Breast epithelium (tissue), 4 donors: ENCODE results near the gene TRIP4. TPM values are rescaled to one million over a fixed set of nuclear protein-coding genes. Genes with fewer than 3 reads are reported as not detected.
"Not testable (repeated sequence)": the region's sequence is repeated elsewhere in the genome, so short reads cannot be mapped to it uniquely, and the experiment has no call there.

ENCODE experiments used
- DNase-seq, 2 donors: peaks; one replicate each; pipeline ENCODE4 v3.0.0-alpha.2; 2019; ENCODE audit warnings: low spot score in 2 of 2
- H3K27ac ChIP-seq, 2 donors: fragments of 200-600 bp; sonication (generic) in 1 of 2; one replicate each; pipeline ENCODE4 v1.5.1; 2016 to 2019; ENCODE audit warnings: mild to moderate bottlenecking in 1 of 2
- H3K27me3 ChIP-seq, 2 donors: fragments of 200-600 bp; sonication (generic) in 1 of 2; one replicate each; pipeline versions ENCODE4 v1.5.1 to v1.6.0; 2017 to 2019; ENCODE audit warnings: control low read depth in 1 of 2, mild to moderate bottlenecking in 1 of 2
- H3K36me3 ChIP-seq: fragments of 200-600 bp; one replicate; pipeline ENCODE4 v1.5.1; 2019
- H3K4me1 ChIP-seq, 2 donors: fragments of 200-600 bp; sonication (generic); one replicate each; pipeline ENCODE4 v1.5.1; 2016 to 2019; ENCODE audit warnings: control low read depth in 1 of 2
- H3K4me3 ChIP-seq, 3 donors: fragments of 200-600 bp; sonication (generic); 1 replicate in 2 of 3; 2 replicates in 1 of 3; pipeline ENCODE4 v1.5.1; 2016 to 2019; ENCODE audit warnings: mild to moderate bottlenecking in 3 of 3, moderate library complexity in 2 of 3
- H3K9me3 ChIP-seq, 2 donors: fragments of 200-600 bp; sonication (generic) in 1 of 2; one replicate each; pipeline ENCODE4 v1.5.1; 2016 to 2019; ENCODE audit warnings: control low read depth in 1 of 2
- POLR2A ChIP-seq: fragments of 450-650 bp; IDR thresholded peaks from one replicate; pipeline ENCODE4 v1.6.1; 2016; ENCODE audit warnings: antibody characterized with exemption, mild to moderate bottlenecking, moderate library complexity
- POLR2AphosphoS5 ChIP-seq, 3 donors: sonication (generic); formaldehyde crosslinking; IDR thresholded peaks; one replicate each; pipeline ENCODE4 v1.6.1; 2017; ENCODE audit warnings: antibody characterized with exemption in 3 of 3
- intact Hi-C: fragments of 100-400 bp; cut with DNase I; formaldehyde crosslinking; loops from one replicate; pipeline ENCODE4 v1.15.1; 2023; ENCODE audit warnings: low total_unique reads
- total RNA-seq, 3 donors: library from RNA; depleted of rRNA; stranded (reverse); fragments of >200 nt; gene quantifications; one replicate each; pipeline ENCODE4 v1.1.0, GENCODE V29; 2016
- TF ChIP-seq, protein P1 (sequence below), 3 donors: fragments of 450-650 bp; IDR thresholded peaks; one replicate each; pipeline ENCODE4 v1.5.1; 2016 to 2017; ENCODE audit warnings: antibody characterized with exemption in 3 of 3, mild to moderate bottlenecking in 3 of 3, moderate library complexity in 3 of 3

The TRIP4 gene
- total RNA-seq, 3 donors from 2014 or later = 11.8 to 17.1 (median 16.1) TPM

DNA sequence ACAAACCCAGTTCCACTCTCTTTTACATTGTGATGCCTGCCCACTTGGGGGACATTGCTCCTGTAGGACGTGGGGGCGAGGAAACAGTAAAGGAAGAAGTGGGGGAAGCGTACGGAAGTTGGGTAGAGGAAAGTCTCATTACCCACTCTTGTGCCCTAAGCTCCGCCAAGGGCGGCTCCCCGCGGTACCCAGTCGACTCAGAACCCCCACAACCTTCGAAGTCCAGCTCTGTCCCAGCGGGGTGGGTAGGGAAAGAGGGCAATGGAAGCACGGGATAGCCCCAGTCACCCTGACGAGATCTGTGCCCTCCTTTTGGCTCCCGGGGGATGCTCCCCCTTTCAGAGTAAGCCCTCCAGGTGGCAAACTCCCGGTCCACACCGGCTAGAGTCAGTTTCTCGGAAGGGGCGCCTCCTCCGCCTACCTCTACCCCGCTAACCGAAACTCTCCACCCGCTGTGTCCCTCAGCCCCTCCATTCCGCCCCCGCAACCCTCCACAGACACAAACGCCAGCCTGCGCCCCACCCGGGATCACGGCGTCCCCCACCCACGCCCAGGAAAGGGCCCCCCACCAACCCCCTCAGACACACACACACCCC lies 32.2 kb upstream of the TRIP4 start:
- H3K4me3 ChIP-seq = peak overlapping the region; percentile 95 to 97 (median 96)
- no peaks in the 10 kb centered on the region for H3K9me3 ChIP-seq
- H3K4me1 ChIP-seq = peaks cover 3 to 11% of the 10 kb centered on the region in 2 donors
- no peaks in the 10 kb centered on the region for H3K36me3 ChIP-seq
- intact Hi-C loops = no loop called here
- TF ChIP-seq POLR2AphosphoS5 (IDR thresholded peaks at IDR 0.05) = no peak
- no peak for DNase-seq
- no peaks in the 10 kb centered on the region for H3K27me3 ChIP-seq
- H3K27ac ChIP-seq = peak overlapping the region; percentile 80 to 84

DNA sequence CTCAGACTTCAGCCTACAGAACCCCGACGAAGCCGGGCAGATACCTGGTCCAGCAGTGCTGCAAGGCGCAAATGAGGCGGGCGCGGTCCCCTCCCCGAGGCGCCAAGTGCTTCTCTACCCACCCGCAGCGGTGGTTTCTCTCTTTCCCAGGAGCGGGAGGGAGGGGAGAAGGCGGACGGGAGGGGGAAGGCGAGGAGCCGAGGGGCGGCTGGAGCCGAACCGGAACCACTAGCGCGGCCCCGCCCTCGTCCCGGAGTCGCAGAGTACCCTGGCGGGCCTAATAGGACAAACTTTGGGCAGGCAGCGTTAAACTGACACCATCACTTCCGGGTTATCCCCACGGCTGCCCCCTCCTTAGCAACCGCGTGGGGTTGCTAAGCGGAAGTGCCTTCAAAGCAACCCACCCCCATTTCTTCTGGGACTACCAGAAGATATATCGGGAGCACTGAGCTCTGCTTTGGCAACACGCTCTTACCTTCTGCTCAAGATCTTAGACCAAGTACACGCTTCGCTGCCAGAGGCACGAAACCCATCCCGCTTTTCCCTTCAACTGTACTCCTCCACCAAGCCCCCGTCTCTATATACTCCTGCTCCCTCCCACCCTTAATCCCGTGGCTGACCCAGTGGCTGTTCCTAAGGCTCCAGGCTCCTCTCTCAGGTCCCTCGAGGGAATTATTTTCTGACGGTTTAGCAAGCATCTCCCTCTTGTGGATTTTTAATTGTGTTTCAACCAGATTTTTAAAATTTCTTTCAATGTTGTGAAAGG lies 31.5 kb upstream of the TRIP4 start, which contains the start of gene CSNK1G1:
CSNK1G1 (minus strand) TSS at position 230 of the 766 bp plus-strand sequence. CDS start 55,674 bp downstream, outside the sequence.
- H3K4me1 ChIP-seq = peaks cover 3 to 11% of the 10 kb centered on the region in 2 donors
- no peaks in the 10 kb centered on the region for H3K9me3 ChIP-seq
- peak; percentile 90 to 91 for DNase-seq
- no peaks in the 10 kb centered on the region for H3K27me3 ChIP-seq
- intact Hi-C loops = no loop called here
- TF ChIP-seq POLR2AphosphoS5 (IDR thresholded peaks at IDR 0.05) (peak; percentile 55 to 84 (median 57)), POLR2A (no peak)
- TF ChIP-seq, protein P1, sequence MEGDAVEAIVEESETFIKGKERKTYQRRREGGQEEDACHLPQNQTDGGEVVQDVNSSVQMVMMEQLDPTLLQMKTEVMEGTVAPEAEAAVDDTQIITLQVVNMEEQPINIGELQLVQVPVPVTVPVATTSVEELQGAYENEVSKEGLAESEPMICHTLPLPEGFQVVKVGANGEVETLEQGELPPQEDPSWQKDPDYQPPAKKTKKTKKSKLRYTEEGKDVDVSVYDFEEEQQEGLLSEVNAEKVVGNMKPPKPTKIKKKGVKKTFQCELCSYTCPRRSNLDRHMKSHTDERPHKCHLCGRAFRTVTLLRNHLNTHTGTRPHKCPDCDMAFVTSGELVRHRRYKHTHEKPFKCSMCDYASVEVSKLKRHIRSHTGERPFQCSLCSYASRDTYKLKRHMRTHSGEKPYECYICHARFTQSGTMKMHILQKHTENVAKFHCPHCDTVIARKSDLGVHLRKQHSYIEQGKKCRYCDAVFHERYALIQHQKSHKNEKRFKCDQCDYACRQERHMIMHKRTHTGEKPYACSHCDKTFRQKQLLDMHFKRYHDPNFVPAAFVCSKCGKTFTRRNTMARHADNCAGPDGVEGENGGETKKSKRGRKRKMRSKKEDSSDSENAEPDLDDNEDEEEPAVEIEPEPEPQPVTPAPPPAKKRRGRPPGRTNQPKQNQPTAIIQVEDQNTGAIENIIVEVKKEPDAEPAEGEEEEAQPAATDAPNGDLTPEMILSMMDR (IDR thresholded peaks at IDR 0.05) = peak in 2 of 3 donors; percentile 40 to 48
- H3K27ac ChIP-seq = peak within 1 kb of the TSS; percentile 80 to 84
- H3K4me3 ChIP-seq = peak within 1 kb of the TSS; percentile 95 to 97 (median 96)
- H3K36me3 ChIP-seq = no peaks in the 10 kb centered on the region

DNA sequence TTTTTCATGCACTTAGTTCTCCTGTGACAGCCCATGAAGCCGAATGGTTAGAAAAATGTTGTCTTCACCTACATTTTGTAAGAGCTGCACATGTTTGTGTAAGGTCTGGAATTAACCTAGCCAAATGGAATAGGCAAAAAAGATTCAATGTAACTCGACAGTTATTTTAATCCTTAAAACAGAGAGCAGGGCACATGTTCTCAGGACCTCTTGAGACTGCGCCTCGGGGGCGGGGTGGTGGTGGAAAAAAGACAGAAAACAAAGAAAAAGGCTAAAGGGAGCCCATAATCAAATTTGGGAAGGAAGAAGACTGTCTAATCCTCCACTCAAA lies 31.0 kb upstream of the TRIP4 start:
- no peak for TF ChIP-seq POLR2A
- TF ChIP-seq POLR2AphosphoS5 (IDR thresholded peaks at IDR 0.05) = no peak
- TF ChIP-seq, protein P1 (IDR thresholded peaks at IDR 0.05) = peak in 1 of 3 donors; percentile 4
- peak overlapping the region in 1 of 2 donors; percentile 80 for H3K27ac ChIP-seq
- H3K36me3 ChIP-seq = no peaks in the 10 kb centered on the region
- intact Hi-C loops = no loop called here
- H3K9me3 ChIP-seq = no peaks in the 10 kb centered on the region
- no peak for DNase-seq
- peak overlapping the region; percentile 95 to 97 (median 96) for H3K4me3 ChIP-seq
- H3K4me1 ChIP-seq = peaks cover 3 to 11% of the 10 kb centered on the region in 2 donors
- H3K27me3 ChIP-seq = no peaks in the 10 kb centered on the region

DNA sequence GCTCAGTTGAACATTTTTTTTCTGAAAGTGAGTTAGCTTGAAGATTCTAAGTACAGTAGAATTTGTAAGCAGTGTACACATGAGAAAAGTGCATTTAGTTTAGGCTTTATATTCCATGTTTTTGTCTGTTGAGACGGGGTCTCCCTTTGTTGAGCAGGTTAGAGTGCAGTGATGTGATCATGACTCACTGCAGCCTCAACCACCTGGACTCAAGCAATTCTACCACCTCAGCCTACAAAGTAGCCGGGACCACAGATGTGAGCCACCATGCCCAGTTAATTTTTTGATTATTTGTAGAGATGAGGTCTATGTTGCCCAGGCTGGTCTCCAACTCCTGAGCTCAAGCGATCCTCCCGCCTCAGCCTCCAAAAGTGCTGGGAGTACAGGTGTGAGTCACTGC lies 26.4 kb upstream of the TRIP4 start:
- Histone ChIP-seq H3K27ac (no peak overlapping the region), H3K9me3 (no peaks in the 10 kb centered on the region), H3K36me3 (no peaks in the 10 kb centered on the region), H3K4me1 (no peaks in the 10 kb centered on the region), H3K4me3 (no peak overlapping the region), H3K27me3 (no peaks in the 10 kb centered on the region)
- no peak for DNase-seq
- TF ChIP-seq POLR2AphosphoS5 (IDR thresholded peaks at IDR 0.05) (no peak), POLR2A (no peak)
- TF ChIP-seq, protein P1 (IDR thresholded peaks at IDR 0.05) = no peak
- intact Hi-C loops = no loop called here

DNA sequence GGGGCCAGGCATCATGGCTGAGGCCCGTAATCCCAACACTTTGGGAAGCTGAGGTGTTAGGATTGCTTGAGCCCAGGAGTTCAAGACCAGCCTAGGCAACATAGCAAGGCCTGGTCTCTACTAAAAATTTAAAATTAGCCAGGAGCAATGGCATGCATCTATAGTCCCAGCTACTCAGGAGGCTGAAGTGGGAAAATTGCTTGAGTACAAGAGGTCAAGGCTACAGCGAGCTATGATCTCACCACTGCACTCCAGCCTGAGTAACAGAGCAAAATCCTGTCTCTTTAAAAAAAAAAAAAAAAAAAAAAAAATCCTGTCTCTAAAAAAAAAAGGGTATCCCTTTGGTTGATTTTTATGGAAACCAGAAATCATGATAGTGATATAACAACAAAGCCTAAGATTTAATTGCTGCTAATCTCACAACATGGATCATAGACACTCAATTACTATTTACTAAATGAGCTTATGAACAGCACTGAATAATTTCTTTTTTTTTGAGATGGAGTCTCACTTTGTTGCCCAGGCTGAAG lies 18.5 kb upstream of the TRIP4 start:
- H3K36me3 ChIP-seq = no peaks in the 10 kb centered on the region
- intact Hi-C loops = no loop called here
- no peak for DNase-seq
- no peaks in the 10 kb centered on the region for H3K27me3 ChIP-seq
- H3K4me1 ChIP-seq = no peaks in the 10 kb centered on the region
- no peak overlapping the region for H3K27ac ChIP-seq
- H3K4me3 ChIP-seq = no peak overlapping the region
- TF ChIP-seq POLR2A (no peak), POLR2AphosphoS5 (IDR thresholded peaks at IDR 0.05) (no peak)
- TF ChIP-seq, protein P1 (IDR thresholded peaks at IDR 0.05) = no peak
- no peaks in the 10 kb centered on the region for H3K9me3 ChIP-seq

DNA sequence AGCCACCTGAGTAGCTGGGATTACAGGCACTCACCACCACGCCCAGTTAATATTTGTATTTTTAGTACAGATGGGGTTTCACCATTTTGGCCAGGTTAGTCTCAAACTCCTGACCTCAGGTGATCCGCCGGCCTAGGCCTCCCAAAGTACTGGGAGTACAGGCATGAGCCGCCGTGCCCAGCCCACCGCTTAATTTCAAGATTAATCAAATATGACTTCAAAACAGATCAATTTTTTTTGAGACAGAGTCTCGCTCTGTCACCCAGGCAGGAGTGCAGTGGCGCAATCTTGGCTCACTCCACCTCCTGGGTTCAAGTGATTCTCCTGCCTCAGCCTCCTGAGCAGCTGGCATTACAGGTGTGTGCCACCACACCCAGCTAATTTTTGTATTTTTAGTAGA lies 16.3 kb upstream of the TRIP4 start:
- H3K27ac ChIP-seq, H3K27me3 ChIP-seq, H3K4me1 ChIP-seq, H3K4me3 ChIP-seq, H3K36me3 ChIP-seq, intact Hi-C loops, DNase-seq, H3K9me3 ChIP-seq: not testable (repeated sequence)
